ENCODE measurements around the gene AGBL1.

AGBL1 gene

DNA sequence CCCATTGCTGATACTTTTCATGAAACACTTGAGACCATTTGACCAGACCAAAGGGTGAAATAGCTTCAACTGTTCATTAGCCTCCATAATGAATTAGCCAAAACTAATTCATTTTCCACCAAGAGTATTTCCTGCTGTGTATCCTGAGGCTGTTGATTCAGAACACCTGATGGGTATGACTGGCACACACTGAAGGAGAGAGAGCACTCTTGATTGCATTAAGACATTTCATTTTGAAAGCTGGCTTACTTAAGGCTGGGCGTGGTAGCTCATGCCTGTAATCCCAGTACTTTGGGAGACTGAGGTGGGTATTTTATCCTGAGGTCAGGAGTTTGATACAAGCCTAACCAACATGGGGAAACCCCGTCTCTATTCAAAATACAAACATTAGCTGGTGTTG, 175.6 kb downstream of the AGBL1 start:
- no peak for DNase-seq

DNA sequence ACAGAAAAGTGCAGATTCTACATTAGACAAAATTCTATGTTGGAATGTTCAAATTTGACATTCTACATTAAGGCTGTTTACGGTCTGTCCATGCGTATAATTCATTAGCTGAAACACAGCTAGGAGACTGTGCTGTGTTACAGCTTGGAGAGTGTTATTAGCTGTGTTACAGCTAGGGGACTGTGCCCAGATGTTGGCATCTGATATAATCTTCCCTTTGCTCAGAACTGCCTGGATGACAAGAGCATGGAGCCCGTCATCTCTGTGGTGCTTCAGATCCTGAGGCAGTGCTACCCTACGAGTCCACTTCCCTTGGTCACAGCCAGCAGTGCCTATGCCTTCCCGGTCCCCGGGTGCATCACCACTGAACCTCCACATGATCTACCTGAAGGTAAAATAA, 177.0 kb downstream of the AGBL1 start:
- no peak for DNase-seq

DNA sequence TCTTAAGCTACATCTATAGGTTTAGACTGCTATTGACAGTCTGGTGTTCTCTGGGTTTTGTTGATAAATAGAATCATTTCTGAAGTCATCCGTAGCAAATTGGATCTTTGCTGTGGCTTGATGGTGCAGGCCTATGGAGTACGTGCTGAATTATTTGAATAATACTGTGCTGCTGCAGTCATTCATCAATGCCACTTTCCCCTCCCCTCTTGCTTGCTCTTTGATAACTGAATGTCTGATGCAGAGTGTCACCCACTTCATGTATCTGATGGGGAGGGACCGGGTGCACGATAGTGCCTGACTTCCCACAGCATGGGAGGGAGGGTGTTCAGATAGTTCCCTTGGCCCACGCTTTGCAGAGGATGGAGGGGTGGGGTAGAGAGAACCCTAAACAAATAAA, 179.9 kb downstream of the AGBL1 start:
- DNase-seq = no peak

DNA sequence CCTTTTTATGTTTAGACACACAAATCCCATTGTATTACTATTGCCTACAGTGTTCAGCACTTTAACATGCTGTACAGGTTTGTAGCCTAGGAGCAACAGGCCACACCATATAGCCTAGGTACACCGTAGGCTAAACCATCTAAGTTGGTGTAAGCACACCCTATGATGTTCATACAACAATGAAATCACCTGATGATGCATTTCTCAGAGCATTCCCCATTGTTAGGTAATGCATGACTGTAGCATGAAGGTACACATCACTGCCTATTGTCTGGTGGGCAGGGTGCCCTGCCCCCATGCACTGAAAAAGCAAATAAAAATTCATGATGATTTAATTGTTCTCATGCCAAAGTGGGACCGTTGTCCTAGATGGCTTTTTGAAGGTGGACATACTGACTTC, 183.6 kb downstream of the AGBL1 start:
- DNase-seq = no peak

DNA sequence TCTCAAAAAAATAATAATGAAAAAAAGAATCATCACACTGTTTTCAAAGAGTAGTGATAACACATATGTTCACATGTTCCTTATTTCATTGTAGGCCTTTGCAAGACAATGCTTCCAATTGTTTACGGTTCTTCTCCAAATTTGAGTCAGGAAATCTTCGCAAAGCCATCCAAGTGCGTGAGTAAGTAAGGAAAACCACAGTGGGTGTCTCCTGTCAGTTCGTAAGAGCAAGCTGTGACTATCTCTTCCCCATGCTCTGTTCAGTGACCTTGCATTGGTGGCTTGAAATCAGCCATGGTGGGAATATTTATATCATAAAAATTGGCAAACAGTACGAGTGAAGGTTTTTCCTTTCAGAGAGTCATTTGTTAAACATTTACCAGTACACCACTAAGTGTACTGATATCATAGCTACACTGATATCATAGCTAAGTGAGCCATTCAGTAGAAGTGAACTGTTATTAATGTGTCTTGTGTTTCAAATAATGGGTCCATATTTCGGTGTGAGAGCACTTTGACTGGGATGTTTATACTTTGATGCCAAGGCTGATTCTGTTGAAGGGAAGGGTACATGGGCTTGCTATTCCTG, 187.3 kb downstream of the AGBL1 start:
- DNase-seq = no peak

DNA sequence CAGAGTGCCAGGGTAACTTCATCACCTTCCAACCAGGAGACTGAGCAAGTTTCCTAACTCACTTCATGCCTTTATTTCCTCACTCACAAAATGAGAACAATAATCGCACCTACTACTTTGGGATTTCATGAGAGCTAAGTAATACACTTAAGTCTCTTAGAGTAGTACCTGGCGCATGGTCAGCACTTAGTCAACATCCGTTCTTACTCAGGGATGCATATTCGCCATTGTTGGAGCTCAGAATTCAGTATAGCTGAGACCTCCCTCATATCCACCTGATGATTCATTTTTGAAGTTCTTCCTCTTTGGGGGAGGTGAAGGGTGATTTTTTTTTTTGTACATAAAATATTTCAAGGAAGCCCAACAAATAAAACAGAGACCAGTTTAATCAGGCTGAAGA, 188.2 kb downstream of the AGBL1 start:
- DNase-seq = no peak

DNA sequence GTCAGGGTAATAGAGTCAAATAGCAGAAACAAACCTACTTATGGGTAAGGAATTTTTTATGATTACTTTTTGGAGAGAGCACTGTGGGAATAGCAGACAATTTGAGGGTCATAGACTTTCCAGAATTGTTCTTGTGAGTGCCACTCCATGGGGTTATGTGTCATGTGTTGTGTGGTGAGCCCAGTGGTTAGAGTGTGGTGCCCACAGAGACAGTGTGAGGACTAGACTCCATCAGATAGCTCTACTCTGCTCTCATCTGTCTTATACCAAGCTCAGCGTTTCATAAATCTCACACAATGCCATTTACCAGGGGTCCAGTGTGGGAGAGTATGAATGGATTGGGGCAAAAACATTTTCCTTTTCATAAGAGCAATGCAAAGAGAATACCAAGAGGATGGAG, 188.9 kb downstream of the AGBL1 start:
- DNase-seq = no peak

DNA sequence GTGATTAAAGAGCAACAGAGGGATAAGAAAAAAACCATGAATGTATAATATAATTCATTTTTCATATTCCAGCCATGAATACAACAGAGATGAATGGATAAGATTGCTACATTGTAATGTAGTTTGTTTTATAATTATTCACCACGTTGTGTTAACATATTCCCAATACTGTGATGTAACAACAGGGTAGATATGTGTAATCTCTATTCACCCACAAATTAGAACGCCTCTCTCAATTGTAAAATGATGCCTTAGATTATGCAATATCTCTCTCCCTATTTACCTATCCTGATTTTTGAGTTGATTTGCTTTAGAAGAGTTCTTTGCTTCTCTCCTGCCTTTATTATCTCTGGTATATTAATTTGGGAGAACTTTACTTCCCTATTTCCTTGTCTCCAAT, 193.6 kb downstream of the AGBL1 start:
- no peak for DNase-seq

DNA sequence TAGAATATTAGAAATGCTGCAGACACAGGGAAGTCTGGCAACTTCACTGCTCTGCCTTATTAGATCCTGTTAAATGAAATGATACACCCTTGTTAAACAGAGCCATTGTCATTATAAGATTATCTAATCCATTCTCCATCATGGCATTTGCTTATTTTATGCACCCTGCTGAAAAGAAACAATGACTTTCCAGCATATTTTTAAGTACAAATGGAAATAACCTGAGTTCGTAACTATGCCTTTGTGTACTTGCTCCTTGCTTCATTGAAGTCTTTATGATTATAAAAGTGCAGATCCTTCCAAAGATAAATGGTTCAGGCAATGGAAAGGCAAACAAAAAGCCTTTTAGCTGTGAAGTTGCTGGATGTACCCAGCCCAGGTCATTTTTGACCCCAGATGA, 195.7 kb downstream of the AGBL1 start:
- DNase-seq = no peak

DNA sequence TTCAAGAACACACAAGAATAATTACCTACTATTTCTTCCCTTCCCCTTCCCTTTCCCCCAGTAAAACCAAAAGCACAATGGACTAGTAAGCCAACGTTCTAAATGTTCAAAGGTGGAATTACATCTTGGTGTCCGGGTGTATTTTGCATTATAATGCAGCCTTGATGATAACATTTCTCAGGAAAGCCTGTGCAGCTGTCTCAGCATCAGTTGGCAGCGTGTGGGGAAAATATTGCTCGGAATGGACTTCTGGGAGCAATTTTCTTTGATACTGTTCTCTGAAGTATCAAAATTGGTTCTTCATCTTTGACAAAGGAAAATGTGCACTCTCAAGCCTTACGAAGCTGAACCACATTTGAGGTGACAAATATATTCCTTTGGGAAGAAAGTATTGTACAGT, 198.9 kb downstream of the AGBL1 start:
- DNase-seq = no peak

DNA sequence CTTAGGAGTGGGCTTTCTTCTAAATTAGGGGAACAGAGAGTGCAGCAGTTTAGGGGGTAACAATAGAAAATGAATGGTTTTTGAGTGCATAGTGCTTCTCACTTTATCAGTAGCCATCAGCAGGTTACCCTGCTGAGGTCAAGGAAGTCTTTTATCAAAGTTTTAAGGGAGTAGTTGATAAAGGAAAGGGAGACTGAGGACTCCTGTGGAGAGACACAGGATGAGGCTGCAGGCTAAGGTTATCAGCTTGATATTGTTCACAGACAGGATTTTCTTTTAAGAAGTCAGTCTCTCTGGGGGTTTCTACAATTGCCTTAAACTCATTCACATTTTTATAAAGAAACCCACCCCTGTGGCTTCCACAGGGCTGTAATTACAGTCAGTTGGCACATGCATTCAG, 205.0 kb downstream of the AGBL1 start:
- DNase-seq = no peak

DNA sequence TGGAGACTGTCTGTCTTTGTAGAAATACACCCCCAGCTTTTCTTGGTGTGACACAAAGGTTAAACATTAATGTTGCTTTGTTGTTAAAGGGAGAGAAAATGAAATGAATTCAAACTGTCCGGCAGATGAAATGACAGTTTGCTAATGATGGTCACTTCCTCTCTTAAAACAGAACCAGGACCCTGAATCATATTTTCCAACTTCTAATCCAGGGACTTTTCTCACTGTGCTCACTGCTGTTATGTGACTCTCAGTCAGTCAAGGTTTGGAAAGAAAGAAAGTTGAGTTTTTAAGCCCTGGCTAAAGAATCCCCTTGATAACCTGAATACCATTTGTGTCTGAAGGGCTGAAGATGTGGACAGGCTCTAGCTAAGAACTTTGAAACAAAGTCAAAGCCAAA, 215.8 kb downstream of the AGBL1 start:
- no peak for DNase-seq

DNA sequence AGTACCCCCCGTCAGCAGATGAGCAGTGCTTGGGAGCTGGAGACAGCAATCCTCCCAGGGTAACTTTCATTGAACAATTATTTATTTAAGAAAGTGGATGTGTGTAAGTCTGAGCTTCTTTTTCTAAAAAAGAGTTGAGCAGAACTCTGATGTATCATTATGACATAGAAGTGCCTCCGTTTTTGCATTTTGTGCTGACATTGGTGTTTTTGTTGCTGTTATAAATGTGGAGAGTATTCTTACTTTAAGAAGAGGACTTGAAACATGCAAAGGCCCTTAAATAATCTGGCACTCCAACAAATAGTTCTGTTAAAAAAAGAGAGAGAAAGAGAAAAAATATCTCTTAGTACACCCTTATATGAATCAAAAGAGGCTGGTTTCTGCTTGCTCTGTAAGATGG, 217.1 kb downstream of the AGBL1 start:
- DNase-seq = no peak

DNA sequence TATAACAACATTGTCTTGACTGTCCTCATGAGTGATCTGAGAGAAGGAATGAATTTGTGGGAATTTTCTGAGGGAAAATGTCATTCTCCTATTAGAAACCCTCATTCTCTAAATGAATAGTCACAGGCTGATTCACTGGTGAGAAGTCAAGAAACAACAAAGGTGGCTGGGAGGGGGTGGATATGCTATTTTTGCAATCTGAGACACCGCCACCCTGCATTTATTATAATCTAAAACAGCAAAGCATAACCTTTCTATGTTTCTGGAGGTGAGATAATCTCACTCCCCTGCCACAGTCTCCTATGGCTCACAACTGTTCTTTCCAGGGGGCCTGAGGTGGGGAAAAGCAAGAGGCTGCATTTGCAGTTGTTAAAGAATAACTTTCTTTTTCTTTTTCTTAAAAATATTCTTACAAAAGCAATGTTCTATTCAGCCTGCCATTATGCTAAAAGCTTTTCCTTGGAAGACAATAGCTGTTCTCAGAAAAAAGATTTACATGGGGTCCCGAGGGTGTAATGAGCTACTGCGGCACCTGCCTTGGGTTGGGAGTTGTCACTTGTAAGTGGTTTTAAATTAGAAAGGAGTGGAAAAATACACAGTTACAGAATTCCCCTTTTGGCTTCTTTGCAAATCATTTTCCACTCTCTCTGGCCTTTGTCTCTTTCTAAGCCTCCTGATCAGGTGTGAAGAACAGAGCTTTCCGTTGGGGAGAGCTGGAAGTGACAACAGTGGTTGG, 220.9 kb downstream of the AGBL1 start:
- DNase-seq = no peak

DNA sequence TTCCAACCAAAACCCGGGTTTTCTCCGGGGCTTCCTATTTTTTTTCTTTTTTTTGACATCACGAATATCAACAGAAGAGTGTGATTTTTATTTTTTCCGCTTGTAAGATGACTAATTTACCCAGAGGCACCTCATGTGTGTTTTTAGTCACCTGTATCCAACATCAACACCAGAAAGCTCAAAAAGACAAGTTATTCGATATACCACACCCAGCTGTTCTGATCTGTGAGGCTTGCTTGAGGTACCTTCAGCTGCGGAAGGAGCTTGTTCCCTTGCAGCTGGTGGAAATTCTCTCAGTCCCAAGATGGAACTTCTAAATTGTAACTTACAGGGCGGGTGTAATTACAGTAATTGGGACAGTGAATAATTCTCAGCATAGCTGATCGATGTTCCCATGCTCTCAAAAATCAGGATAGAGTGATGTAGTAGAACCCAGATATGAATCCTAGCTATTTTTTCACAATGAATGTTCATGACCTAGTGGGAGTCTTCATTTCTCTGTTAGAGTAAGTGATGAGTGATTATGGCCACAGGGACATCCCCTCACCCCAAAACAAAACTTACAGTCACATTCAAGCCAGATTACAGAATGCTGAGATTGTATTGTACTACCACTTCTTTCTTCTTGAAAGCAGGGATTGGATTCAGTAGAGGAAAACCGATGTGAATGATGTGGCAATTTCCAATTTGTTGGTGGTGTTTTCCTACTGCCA, 232.1 kb downstream of the AGBL1 start:
- no peak for DNase-seq

DNA sequence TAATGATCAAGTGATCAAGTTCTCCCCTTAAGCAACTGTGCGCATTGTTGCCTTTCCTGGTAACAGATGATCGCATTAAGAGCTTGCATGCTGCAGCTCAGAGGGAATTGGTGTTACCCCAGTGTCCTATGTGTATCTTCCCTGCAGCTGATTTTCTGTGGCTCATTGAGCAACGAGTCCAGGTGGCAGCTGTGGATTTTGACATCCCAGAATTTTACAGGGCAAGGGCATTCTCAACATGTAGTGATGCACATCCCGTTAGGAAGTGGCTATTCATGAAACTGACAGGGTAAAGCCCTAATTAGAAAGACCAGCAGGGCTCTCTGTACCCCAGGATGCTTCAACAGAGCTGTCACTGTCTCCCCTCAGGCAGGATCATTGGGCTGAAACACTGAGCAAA, 232.8 kb downstream of the AGBL1 start:
- no peak for DNase-seq

DNA sequence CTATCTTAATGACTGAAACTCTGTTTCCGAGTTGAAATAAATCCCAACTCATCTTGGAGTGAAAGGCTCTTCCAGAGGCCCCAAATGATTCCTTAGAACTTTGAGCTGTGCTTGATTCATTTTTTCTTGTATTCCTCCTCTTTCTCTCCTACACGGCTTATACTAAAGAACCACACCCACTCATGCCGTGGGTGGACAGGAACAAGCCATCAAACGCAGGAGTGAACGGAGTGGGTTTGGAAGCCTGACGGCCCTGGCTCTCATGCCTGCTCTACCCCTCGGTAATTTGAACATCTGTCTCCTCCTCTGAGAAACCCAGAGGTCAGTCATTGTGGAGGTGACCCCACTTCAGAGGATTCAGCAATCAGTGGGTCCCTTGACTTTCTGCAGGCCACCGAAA, 236.5 kb downstream of the AGBL1 start:
- no peak for DNase-seq

DNA sequence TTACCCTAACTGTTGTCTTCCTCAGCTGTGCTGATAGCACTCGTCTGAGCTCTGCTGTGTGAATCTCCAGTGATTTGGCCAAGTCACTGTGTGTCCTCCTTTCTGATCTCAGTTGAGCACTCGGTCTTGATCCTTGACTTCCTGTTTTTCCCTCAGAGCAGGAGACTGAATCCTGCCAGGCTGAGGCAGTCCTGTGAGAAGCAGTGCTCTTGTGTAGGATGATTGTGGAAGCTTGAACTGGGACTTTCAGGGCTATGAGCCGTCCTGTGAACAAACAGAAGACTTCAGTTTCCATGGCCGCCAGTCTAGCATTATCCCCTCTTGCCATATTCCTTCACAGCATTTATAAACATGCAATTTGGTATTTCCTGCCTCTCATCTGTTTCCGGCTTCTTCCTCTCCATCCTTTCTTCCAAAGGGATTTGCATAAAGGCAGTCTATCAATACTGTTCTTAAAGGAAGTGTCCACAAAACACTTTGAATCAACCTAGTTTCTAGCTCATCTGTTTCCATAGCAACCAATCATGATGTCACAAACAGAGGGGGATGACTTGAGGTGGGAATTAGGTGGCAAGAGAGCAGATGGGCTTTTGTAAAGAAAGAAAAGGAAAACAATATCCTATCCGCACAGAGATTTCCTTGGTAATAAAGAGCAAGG, 237.2 kb downstream of the AGBL1 start:
- no peak for DNase-seq

DNA sequence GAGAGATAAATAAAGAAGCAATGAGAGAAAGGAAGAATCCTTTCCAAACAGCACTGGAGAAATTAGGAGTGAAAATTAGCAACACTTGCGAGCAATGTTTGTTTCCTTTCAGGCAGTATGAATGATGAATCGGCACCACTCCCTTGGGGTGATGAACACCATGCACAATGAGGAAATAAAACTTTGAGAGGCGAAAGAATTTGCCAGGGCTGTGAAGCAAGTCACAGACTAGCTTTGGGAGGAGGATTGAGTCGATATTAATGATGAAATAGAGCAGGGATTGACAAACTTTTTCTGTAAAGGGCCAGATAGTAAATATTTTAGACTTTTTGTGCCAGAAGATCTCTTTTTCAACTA, 237.7 kb downstream of the AGBL1 start:
- DNase-seq = no peak

DNA sequence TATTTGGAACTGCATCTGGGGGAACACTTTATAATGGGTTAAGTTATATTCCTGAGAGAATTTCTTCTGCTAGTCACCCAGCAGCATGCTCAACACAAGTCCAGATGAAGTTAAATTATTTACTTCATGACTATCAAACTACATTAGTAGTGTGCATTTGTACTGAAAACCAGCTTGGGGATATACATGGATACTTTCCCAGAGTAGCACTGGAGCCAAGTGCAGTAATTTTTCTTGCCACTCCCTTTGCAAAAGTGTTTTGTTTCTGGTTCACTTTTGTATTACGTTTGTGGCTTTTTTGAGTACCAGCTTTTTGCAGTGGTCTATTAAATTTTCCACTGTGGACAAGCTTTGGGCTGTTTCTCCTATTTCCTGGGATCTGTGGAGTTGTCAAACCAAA, 243.0 kb downstream of the AGBL1 start:
- DNase-seq = no peak

DNA sequence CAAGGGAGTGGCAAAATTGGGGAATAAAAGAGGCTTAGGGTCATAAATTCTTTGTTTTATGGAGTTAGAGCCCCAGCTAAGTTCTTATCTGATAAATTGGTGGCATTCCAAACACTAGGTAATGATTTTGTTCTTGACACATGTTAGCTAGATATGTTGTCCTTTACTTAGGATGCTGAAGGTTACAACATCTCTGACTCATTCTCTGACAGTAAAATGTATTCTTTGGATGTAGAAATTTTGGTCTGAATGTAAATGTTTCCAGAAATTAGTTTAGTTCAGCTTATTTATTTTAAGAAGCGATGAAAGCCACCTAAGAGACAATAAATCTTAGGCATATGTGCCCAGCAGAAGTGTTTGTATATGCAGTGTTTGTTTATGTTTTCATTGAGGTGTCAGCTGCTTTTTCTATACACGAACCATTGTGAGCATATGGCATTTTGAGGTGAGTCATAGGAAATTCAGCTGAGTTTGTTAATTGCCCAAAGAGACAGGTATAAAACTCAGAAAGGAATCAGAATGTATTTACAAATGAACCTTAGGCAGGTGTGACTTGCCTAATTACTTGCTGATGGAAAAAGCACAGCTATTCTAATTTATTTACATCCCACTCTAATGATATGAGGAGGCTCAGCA, 247.7 kb downstream of the AGBL1 start:
- no peak for DNase-seq

DNA sequence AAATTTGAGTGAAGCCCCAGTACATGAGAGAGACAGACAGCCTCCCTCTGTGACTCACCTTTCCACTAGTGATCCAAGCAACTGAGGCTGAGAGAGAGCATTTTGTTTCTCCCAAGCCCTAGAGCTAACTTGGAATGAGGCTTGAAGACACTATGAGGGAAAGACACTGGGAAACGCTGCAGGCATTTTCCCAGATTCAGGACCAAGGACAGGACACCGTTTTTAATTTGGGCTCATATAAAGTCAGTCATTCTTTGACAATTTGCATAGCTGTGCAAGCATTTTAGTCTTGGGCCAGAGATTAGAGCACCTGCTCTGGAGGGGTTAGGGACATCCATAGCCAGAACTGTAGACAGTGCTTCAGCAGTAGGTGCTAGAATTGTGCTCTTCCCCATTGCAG, 249.0 kb downstream of the AGBL1 start:
- no peak for DNase-seq

DNA sequence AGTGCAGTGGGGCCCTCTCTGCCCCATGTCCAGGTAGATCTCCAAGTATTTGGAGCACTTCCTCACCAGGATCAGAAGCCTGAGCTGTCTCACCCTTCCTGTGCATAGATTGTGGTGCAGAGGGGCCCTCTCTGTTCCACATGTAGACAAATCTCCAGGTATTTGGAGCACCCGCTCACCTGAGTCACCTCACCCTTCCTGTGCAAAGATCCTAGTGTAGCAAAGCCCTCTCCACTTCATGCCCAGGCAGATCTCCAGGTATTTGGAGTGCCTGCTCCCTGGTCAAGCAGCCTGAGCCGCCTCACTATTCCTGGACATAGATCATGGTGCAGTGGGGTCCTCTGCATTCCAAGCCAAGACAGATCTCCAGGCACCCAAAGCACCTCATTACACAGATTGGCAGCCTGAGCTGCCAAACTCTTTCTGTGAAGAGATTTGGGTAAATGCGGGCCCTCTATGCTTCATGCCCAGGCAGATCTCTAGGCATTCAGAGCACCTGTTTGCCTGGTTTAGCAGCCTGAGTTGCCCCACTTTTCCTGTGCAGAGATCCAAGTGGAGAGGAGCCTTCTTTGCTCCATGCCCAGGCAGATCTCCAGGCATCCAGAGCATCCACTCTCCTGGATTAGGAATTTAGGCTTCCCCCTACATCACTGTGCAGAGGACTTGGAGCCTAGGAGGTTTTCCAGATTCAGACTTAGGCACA, 249.8 kb downstream of the AGBL1 start:
- DNase-seq = no peak
